GM13977 (cell line): ENCODE measurements around the gene KLRC2.
"Not testable (repeated sequence)": the region's sequence is repeated elsewhere in the genome, so short reads cannot be mapped to it uniquely, and the experiment has no call there.

ENCODE experiments used
- DNase-seq: peaks from one replicate; pipeline ENCODE4 v3.0.0; 2012; ENCODE audit warnings: low spot score
- in situ Hi-C: fragments of 300-500 bp; cut with MboI; formaldehyde crosslinking; loops from one replicate; pipeline ENCODE4 v1.12.0; 2022; ENCODE audit warnings: low sequenced_read_pairs, low pct_unique_long_range_greater_than_20kb, mixed read lengths, inconsistent platforms; ENCODE audit not compliant: unreplicated experiment
- TF ChIP-seq, protein P1 (sequence below): IDR thresholded peaks from 2 replicates; pipeline ENCODE4 v1.5.1; 2012; ENCODE audit warnings: mild to moderate bottlenecking, control low read depth; ENCODE audit not compliant: insufficient read depth; ENCODE audit errors: extremely low read depth, missing control alignments

The KLRC2 gene

DNA sequence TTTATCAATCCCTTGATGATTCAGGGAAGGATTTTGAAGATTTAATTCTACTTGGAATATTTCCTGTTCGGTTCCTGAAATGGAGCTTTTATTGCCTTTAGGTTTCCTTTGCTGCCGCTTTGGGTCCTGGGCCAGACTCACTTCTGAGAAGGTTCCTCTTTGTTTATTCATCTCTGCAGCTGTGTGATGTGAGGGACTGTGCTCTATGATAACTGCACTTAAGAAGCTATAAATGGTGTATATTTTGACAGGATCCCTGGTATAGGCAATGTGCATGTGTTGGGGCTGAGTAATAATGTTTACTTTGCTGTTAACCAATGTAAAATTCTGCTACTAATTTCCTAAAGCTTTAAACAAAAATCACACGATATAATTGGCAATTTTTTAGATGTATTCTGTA is at the start of gene KLRC2:
TSS of gene KLRC2 (minus strand) at position 195 of the 400 bp plus-strand sequence. CDS start at position 171, 24 bp downstream.
- DNase-seq, in situ Hi-C loops: not testable (repeated sequence)

DNA sequence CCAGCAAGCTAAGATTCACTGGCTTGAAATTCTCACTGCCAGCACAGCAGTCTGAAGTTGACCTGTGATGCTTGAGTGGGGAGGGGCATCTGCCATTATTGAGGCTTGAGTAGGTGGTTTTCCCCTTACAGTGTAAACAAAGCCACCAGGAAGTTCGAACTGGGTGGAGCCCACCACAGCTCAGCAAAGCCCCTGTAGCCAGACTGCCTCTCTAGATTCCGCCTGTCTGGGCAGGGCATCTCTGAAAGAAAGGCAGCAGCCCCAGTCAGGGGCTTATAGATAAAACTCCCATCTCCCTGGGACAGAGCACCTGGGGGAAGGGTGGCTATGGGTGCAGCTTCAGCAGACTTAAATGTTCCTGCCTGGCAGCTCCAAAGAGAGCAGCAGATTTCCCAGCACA is 46.1 kb upstream of the KLRC2 start:
- DNase-seq, in situ Hi-C loops: not testable (repeated sequence)

DNA sequence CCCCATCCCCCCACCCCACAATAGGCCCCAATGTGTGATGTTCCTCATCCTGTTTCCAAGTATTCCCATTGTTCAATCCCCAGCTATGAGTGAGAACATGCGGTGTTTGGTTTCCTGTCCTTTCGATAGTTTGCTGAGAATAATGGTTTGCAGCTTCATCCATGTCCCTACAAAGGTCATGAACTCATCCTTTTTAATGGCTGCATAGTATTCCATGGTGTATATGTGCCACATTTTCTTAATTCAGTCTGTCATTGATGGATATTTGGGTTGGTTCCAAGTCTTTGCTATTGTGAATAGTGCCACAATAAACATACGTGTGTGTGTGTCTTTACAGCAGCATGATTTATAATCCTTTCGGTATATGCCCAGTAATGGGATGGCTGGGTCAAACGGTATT is 37.0 kb upstream of the KLRC2 start:
- DNase-seq, in situ Hi-C loops: not testable (repeated sequence)

DNA sequence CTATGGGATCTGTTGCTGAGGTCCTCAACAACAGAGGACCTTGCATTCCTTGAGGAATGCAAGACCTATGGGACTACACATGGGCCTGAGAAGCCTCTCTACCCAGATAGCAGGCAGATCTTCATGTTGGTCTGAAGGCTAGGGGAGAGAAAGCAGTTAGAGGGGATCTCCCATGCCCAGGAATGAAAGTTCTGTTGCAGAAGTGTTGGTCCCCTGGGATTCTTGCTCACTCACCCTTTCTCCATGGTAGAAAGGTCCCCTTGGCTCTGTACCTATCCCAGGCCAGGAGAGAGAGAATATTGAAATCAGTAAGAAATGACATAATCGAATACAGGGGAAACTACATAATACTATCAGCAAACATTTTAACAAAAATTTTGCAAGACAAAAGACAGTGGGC is 33.9 kb upstream of the KLRC2 start:
- no peak for DNase-seq
- TF ChIP-seq, protein P1, sequence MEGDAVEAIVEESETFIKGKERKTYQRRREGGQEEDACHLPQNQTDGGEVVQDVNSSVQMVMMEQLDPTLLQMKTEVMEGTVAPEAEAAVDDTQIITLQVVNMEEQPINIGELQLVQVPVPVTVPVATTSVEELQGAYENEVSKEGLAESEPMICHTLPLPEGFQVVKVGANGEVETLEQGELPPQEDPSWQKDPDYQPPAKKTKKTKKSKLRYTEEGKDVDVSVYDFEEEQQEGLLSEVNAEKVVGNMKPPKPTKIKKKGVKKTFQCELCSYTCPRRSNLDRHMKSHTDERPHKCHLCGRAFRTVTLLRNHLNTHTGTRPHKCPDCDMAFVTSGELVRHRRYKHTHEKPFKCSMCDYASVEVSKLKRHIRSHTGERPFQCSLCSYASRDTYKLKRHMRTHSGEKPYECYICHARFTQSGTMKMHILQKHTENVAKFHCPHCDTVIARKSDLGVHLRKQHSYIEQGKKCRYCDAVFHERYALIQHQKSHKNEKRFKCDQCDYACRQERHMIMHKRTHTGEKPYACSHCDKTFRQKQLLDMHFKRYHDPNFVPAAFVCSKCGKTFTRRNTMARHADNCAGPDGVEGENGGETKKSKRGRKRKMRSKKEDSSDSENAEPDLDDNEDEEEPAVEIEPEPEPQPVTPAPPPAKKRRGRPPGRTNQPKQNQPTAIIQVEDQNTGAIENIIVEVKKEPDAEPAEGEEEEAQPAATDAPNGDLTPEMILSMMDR: no peak
- in situ Hi-C loops: no loop called here

DNA sequence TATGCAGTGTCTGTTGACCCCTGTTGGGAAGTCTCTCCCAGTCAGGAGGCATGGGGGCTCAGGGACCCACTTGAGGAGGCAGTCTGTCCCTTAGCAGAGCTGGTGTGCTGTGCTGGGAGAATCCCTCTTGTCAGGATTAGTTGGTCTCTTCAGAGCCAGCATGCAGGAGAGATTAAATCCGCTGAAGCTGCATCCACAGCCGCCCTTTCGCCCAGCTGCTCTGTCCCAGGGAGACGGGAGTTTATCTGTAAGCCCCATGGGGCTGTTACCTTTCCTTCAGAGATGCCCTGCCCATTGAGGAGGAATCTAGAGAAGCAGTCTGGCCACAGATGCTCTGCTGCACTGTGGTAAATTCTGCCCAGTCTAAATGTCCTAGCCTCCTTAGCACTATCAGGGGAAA is 30.5 kb upstream of the KLRC2 start:
- no peak for DNase-seq
- in situ Hi-C loops: no loop called here
- TF ChIP-seq, protein P1: no peak

DNA sequence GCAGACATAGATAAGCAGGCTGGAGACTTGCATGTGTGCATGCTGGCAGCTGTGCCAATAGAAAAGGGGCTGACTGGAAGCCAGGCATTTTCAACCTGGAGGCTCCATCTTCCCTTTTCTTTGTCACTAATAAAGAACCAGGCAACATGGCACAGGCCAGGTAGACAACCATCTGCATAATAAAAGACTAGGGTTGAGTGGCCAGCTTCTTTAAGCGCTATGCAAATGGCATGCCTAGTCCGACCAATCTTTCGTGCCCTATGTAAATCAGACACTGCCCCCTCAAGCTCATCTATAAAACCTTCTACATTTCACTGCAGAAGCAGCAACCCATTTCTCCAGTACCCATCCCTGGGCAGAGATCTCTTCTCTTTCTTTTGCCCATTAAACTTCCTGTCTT is 21.9 kb upstream of the KLRC2 start:
- no peak for DNase-seq
- TF ChIP-seq, protein P1: no peak
- in situ Hi-C loops: no loop called here

DNA sequence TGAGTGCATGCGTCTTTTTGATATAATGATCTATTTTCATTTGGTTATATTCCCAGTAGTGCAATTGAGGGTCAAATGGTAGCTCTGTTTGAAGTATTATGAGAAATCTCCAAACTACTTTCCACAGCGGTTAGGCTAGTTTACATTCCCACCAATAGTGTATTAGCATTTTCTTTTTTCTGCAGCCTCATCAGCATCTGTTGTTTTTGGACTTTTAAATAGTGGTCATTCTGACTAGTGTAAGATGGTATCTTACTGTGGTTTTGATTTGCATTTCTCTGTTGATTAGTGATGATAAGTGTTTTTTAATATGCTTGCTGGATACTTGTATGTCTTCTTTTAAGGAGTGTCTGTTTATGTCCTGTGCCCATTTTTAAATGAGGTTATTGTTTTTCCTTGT is 21.0 kb upstream of the KLRC2 start:
- no peak for DNase-seq
- in situ Hi-C loops: no loop called here
- TF ChIP-seq, protein P1: no peak

DNA sequence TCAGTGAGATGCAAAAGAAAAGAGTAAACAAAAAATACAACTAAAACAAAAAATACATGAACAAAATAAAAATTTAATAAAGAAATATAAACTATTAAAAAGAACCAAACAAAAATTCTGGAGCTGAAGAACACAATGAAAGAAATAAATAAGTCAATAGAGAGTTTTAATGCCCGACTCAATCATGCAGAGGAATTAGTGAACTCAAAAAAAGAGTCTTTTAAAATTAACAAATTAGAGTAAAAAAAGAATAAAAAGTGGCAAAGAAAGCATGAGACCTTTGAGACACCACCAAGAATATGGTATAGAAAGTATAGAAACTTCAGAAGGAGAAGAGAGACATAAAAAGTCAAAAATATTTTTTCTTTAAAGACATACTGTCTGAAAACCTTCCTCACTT is 20.0 kb upstream of the KLRC2 start:
- TF ChIP-seq, protein P1: no peak
- DNase-seq: no peak
- in situ Hi-C loops: no loop called here
